ENCODE data around the gene DCC.

The DCC gene

DNA sequence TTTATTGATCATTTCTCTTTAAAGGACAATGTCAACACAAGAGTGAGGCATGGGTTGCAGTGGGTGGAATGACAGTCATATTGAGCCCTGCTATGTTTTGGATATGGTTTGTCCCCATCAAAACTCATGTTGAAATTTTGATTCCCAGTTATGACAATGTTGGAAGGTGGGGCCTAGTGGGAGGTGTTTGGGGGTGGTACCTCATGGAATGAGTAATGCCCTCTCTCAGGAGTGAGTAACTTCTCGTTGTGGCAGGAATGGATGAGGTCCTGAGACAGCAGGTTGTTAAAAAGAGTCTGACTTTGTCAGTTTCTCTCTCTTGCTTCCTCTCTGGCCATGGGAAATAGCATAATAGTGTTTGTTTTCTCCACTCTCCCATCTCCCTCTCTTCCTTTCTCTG, 345.3 kb downstream of the DCC start:
- DNase-seq: no peak

DNA sequence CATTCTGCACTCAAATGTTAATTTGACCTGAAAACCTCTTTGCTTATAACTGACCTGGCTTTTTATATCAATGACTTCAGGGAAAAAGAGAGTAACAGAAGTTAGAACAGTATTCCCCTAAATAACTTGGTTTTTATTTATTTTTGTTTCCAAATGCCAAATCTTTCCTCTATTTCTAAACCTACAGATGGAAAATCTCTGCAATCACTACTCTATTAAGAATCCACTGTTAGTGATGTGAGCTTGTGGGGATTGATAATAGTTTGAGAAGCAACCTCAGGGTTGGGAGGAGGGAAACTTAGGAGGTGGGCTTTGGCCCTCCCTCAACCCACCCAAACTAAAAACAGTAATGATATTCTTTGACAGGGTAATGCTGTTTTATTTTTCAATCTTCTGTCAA, 351.8 kb downstream of the DCC start:
- no peak for DNase-seq

DNA sequence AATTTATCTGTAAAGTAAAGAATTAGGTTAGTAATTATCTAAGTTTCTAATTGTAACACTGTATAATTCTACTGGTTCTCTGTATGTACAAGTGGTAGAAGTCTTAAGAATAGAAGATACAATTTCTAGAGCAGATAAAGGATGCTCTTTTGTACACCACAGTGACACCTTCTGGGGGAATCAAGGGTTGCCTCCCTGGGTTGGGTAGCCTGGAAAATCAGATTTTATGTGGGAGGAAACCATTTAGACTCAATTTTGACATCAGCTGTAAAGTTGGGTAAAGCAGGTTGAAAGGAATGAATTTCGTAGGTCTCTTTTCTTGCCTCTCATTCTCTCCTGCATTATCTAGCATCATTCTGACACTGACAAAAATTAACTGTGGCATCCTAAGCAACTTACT, 354.8 kb downstream of the DCC start:
- peak in 2 of 51 donors; percentile 4 to 7 for DNase-seq

DNA sequence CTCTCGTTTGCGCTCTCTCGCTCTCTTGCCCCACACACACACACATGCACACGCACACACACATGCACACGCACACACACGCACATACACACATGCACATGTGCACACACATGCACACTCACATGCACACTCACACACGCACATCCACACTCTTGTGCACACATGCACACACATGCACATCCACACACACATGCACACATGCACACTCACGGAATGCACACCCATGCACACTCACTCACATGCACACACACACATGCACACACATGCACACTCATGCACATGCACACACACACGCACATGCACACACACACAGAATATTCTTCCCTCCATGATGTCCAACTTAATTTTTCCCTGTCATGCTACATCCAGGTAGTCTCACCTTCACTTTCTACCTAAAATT, 360.1 kb downstream of the DCC start:
- no peak for DNase-seq

DNA sequence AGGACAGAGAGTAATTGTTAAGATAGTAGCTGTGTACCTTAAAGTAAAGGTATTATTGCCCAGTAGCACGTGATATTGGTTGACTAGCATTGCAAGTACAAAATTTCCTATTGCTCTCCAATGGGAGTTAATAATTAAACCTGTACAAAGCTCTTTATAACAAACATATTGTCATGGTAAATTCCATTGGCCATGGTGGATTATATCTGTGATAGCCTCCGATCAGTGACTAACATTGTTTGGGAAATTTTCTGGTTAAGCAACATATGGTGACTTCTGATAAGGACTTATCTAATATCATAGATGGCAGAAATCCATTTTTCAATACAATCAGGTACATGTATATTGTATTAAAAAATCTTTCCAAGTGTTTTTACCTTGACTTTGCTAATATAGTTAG, 360.8 kb downstream of the DCC start:
- no peak for DNase-seq

DNA sequence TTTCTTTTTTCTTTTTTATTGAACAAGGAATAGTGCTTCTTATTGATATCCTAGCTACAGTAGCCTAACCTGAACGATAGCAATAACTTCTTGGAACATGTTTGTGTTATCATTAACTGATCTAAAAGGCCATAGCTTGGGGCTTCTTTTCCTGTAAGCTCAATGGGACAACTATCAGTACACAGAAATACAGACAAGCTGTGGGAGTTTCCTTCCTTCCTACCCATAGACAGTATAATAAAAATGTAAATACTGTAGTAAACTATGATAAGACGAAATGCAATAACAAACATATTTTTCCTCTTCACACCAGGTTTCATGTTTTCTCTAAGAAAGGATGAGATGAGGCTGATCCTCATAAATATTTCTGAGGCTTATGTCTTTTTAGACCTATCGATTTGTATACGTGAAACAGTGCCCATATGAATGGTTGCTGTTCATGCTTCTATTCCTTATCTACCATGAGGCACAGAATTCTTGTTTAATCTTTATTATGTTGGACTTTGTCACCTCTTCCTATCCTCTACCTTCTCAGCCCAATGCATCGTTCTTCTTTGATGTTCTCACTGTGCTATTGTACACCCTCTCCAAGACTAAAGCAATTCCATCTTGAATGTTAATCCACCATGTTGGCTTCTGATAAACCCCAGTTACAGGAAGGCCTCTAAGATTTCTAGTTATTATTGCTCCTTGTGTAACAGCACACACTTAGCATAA, 361.4 kb downstream of the DCC start:
- DNase-seq: no peak

DNA sequence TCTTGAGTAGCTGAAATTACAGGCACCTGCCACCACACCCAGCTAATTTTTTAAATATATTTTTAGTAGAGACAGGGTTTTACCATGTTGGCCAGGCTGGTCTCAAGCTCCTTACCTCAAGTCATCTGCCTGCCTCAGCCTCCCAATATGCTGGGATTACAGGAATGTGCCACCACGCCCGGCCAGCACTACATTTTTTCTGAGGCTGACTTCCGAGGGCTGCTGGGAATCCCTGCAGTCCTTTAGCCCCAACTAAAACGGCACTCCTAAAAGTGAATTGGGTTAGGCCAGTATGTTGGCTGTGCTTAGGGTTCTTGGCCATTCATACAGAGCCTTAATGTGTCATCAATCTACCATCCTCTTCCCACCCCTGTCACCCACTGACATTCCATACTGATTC, 375.4 kb downstream of the DCC start:
- no peak for DNase-seq

DNA sequence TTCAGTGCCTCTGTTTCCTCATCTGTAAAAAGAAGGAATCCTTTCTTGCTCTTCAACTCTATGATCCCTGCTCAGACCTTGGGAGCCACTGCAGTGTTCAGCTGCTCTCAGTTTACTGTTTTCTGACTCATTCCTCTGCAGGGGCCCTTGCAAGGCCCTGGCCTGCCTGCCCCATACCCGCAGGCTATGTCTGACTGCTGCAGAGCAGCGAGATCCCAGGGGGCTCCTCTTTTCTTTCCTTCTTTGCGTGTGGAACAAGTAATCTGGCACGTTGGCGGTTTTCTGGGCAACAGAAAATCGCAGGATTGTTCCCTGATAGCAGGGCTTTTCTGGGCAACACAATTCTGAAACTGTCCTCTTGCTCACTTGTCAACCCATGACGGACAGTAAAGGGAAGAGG, 376.0 kb downstream of the DCC start:
- DNase-seq: no peak

DNA sequence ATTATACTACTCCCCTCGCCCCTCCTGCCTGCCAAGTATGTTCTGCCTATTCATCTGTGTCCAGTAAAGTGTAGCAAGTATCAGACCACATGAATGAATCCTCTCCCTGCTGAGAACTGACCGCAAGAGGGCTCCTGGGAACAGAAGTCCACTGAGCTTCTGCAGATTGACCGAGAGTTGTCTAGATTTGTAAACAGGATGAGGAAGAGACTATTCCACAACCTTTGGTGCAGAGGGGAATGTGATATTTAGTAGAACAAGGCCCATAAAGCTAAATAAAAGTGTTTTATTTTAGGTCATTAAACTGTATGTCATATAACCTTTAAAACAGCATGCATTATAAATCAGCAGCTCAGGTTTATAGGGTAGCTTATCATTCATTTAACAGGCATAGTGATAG, 377.0 kb downstream of the DCC start:
- peak in 30 of 51 donors; percentile 0 to 62 (median 18) for DNase-seq

DNA sequence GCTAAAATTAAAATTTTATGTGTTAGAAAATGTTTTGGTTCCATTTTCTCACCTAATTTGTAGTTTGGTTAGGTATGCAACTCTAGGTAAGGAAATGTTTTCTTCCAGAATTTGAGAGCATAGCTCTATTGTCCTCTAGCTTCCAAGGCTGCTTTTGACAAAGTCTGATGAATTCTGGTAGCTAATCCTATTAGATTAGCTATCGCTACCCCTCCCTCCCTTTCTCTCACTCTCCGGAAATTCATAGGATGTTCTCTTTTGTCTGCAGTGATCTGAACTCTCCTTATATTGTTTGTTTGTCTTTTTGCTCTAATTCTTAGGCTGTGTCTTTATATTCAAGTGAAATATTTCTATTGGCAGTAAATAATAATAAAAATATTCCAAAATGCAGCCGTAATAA, 382.9 kb downstream of the DCC start:
- DNase-seq: no peak

DNA sequence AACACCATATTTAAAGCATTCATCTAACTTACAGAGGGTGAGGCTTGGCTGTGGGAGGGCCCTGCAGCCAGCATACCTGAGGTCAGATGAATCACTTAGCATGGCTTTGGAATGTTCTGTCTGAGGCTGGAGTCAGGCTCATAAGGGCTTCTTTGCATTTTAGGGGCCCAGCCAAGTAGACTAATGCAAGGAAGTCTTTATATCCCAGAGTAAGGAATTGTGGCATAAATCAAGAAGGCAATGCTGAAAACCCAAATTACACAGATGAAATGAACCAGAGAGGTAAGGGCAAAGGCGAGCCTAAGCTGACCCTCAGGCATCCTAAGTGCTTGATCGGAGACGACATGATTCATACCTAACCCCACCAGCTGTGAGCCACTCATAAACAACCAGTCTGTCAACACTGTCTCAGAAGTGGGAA, 383.6 kb downstream of the DCC start:
- no peak for DNase-seq

DNA sequence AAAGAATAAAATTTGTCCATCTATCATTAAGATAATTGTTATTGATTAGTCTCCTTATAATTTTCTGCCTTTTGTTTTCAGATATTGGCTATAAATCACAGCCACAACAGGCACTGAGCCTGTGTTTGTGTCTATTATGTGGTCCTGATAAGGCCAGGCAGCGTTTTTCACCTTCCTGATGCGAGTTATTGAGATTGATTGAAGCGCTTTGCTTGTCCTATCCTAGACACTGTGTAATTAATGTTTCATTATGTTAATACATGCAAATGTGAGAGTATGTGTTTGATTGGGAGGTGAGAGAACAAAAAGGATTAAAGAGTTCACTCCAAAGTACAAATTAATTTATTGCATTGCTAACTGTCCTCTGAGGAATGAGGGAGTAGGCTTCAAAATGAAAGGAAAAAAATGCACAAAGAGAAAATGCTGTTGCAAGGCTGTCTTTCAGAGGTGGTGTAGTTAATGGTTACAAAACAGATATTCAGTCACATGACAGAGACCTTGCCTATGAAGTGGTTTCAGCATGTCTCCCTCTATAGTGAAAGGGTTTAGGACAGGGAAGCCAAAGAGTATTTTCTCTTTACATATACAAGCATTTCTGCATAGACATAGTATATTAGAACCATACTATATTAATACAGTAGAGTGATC, 391.1 kb downstream of the DCC start:
- DNase-seq: no peak

DNA sequence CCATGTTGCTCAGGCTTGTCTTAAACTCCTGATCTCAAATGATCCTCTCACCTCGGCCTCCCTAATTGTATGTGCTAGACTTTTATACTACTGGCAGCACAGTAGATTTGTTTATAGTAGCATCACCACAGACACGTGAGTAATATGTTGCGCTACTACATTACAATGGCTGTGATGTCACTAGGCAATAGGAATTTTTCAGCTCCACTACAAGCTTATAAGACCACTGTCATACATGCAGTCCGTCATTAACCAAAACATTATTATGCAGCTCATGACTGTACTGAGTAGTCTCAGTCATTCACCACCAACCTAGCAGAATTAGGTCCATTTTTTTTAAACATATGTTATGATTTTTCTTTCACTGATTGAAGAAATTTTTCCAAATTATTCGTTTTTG, 398.9 kb downstream of the DCC start:
- no peak for DNase-seq

DNA sequence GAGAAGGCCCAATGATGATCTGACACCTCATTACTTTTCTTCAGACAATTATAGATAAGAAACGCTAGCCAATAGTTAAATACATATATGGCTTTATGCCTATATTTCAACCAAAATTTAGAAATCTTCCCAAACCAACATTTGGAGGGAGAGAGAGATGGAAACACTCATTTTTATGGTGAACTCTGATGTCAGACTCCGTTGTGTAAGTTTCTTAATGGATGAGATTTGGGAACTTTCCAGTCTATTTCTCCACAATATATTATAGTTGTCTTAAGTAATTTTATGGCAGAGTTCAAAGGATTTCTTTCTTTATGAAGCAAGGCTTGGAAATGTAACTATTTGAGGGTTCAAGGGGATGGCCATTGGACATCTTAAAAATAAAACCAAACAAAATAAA, 407.0 kb downstream of the DCC start:
- DNase-seq: no peak

DNA sequence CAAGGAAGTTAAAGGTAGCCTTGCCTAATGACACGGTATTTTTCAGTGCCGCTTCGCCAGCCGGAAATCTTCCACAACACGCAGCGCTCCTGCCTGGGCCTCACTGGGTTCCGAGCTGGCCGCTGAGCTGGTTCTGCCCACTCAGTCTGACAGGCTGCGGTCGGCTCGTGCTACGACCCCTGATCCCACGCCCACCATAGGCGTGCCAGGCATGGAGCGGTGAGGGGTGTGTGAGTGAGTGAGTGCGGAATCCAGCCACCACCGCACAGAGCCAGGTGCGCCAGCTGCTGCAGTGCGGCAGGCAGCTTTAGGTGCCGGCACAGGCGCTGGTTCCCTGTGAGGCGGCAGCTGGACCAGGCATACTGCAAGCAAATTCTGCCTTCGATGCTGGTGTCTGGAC, 407.9 kb downstream of the DCC start:
- DNase-seq: no peak

DNA sequence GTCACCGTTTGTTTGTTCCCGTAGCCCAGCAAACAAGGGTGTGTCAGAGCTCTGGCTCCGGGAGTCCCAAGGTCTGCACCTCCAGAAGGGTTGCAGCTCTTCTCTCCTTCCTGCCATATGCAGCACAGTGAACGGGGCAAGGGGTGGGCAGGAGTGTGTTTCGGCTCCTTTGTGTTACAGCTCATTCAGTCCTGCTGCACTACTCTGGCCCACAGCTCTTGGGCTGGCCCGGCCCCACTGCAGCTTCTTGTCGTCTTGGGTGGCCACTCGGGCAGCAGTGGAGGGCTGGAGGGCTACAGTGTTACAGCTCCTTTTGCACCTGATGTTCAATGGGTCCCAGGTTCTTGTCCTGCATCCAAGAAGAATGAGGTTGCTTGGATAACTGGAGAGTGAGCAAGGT, 408.3 kb downstream of the DCC start:
- DNase-seq: no peak

DNA sequence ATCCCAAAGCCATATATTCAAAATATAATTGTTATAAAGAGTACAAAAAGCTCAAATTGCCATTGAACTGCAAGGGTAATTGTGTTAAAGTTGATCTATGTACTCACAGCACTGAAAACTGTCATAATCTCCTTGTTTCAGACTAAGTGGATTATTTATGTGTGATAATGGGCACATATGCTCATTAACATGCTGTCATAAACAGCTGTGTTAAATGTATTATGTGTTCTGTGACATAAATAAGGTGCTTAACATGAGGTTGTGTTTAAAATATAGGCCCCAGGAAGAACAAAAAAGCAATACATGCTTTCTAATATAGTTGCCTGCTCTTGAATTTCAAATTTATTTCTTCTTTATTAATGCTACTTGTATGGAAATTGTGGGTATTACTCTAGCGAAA, 409.5 kb downstream of the DCC start:
- no peak for DNase-seq

DNA sequence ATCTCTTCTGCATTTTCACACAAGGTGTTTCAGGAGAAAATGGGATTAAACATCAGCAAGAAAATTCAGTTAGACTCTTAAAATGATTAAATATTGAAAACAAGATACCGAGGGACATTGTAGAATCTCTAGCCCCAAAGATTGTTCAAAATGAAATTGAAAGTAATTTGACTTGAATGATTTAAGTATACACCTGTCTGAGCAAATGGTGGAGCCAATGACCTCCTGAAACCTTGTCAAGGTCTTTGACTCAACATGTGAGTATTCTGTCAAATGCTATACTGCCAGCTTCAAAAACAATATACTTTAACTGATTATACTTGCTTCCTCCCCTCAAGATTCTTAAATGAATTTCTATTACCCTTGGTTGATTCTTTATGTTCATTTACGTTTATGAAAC, 411.0 kb downstream of the DCC start:
- DNase-seq: no peak

DNA sequence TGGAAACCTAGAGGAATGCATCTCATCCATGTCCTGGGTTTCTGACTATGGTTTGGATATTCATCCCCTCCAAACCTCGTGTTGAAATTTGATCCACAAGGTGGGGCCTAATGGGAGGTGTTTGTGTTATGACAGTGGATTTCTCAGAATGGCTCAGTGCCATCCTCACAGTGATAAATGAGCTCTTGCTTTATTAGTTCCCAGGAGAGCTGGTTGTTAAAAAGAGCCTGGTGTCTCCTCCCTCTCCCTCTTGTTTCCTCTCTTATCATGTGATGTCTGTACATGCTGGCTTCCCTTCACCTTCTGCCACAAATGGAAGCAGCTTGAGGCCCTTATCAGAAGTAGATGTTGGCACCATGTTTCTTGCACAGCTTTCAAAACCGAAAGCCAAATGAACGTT, 424.3 kb downstream of the DCC start:
- DNase-seq: no peak

DNA sequence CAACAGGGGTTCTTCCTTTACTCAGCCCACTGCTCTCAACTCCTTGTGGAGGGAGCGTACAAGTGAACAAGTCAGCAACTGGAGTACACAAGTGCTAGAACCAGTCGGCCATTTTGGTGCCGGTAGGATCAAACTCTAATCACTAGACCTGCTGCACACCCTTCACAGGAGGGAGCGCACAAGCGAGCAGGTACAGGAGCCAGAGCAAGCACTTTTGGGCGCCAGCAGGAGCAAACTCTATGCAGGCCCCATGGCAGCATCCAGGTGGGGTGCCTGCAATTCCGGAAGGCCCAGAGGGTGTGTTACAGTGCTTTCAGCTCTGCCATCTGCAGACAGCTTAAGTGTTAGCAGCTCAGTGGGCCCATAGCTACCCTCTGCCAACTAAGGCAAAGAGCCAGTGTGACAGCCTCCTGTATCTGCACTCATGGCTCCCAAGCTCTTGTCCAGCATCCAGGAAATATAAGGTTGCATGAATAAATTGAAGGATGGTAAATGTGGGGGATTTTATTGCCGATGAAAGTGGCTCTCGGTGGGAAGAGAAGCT, 426.1 kb downstream of the DCC start:
- no peak for DNase-seq

DNA sequence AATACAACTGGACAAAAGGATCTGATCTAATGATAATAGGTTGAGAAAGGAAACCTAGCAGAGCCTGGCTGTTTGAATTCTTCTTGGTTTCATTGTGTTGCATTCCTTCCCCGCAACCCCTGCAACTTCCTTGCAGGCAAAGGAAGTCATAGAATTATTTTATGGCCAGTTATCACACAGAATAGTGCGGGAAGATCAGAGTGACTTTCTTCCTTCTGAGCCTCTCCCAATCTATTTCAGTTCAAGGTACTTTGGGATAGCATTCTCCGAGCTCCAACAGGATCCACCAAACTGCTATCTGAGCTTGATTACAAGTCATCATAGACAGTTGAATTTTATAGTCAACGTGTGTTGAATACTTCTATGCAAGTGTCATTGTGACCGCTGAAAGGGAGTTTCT, 441.1 kb downstream of the DCC start:
- DNase-seq: no peak

DNA sequence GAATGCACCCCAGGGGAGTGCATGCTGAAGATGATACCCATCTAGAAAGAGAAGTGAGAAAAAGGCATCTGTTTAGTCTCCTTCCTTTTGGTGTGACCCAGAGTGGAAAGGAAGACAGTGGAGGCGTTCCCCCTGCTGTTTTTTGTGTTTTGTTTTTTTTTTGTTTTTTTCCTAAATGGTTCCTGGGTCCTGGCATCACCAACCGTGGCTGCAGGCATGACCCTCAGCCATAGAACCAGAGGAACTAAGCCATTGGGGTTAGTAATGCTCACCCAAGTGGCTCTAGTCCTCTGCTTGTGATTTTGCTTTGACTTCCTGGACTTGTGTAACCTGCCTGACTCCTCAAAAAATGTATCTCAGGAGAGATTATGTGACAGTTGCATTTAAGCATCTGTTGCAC, 451.3 kb downstream of the DCC start:
- DNase-seq: no peak

DNA sequence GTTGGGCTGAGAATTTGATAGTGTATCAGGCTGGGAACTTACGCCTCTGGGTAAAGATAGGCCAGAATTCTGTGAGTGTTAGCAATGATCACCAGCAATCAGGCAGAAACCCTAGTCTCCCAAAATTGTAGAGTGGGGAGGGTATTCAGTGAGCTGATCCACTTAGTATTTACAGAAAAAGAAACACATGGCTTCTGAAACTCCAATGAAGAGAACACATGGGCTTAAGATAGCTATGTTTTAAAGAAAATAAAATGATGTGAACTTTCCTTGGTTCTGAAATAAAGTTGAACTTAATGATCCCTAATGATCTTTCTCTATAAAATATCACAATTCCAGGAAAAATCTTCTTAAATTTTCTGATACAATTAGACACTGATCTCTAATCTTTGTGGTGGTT, 472.8 kb downstream of the DCC start:
- no peak for DNase-seq

Measured in hypothalamus (tissue), 51 donors.